ENCODE data around the gene SLC44A3.

GRCh38 chr1:94801919-94802546 is 18.1 kb upstream of the SLC44A3 start:
- TF ChIP-seq POLR2AphosphoS5 (IDR thresholded peaks at IDR 0.05) (peak in 1 of 2 donors; percentile 20), EP300 (IDR thresholded peaks at IDR 0.05) (no peak), POLR2A (IDR thresholded peaks at IDR 0.05) (no peak)
- TF ChIP-seq, protein P1, sequence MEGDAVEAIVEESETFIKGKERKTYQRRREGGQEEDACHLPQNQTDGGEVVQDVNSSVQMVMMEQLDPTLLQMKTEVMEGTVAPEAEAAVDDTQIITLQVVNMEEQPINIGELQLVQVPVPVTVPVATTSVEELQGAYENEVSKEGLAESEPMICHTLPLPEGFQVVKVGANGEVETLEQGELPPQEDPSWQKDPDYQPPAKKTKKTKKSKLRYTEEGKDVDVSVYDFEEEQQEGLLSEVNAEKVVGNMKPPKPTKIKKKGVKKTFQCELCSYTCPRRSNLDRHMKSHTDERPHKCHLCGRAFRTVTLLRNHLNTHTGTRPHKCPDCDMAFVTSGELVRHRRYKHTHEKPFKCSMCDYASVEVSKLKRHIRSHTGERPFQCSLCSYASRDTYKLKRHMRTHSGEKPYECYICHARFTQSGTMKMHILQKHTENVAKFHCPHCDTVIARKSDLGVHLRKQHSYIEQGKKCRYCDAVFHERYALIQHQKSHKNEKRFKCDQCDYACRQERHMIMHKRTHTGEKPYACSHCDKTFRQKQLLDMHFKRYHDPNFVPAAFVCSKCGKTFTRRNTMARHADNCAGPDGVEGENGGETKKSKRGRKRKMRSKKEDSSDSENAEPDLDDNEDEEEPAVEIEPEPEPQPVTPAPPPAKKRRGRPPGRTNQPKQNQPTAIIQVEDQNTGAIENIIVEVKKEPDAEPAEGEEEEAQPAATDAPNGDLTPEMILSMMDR (IDR thresholded peaks at IDR 0.05), result peak; percentile 8 to 63 (median 38)

All from upper lobe of left lung (tissue), 4 donors.